Loucy (cell line): ENCODE results near the gene PDK2.
"Not testable (repeated sequence)": the region's sequence is repeated elsewhere in the genome, so short reads cannot be mapped to it uniquely, and the experiment has no call there.

Experiments used
- H2AFZ ChIP-seq: fragments of 200-600 bp; sonication (generic); 2 replicates; pipeline ENCODE4 v1.6.0; 2016; ENCODE audit warnings: antibody characterized with exemption, mild to moderate bottlenecking, low read length, moderate library complexity
- H3F3A ChIP-seq: fragments of 200-600 bp; 2 replicates; pipeline ENCODE4 v1.6.0; 2016; ENCODE audit warnings: antibody characterized with exemption, low read depth, mild to moderate bottlenecking
- H3K27me3 ChIP-seq: fragments of 200-600 bp; sonication (generic); 2 replicates; pipeline ENCODE4 v1.6.1; 2014; ENCODE audit warnings: low read length, mild to moderate bottlenecking; ENCODE audit not compliant: insufficient read depth, poor library complexity, severe bottlenecking
- H3K36me3 ChIP-seq: fragments of 200-600 bp; sonication (generic); 2 replicates; pipeline ENCODE4 v1.6.1; 2016; ENCODE audit warnings: low read length; ENCODE audit not compliant: insufficient read depth
- H3K4me1 ChIP-seq: fragments of 200-600 bp; sonication (generic); 2 replicates; pipeline ENCODE4 v1.5.1; 2014; ENCODE audit warnings: low read length, mild to moderate bottlenecking; ENCODE audit not compliant: insufficient read depth, poor library complexity, severe bottlenecking
- H3K4me2 ChIP-seq: fragments of 200-600 bp; sonication (generic); 2 replicates; pipeline ENCODE4 v1.6.0; 2014; ENCODE audit warnings: antibody characterized with exemption, low read length, low read depth, mild to moderate bottlenecking; ENCODE audit not compliant: poor library complexity, severe bottlenecking
- H3K4me3 ChIP-seq: fragments of 200-600 bp; sonication (generic); 2 replicates; pipeline ENCODE4 v1.5.1; 2014; ENCODE audit warnings: low read length, mild to moderate bottlenecking, mixed read lengths; ENCODE audit not compliant: poor library complexity, severe bottlenecking
- H3K79me2 ChIP-seq: fragments of 200-600 bp; sonication (generic); 2 replicates; pipeline ENCODE4 v1.6.1; 2014; ENCODE audit warnings: low read length; ENCODE audit not compliant: insufficient read depth
- H3K9ac ChIP-seq: fragments of 200-600 bp; sonication (generic); 2 replicates; pipeline ENCODE4 v1.6.0; 2014; ENCODE audit warnings: mild to moderate bottlenecking, low read depth, low read length, moderate library complexity; ENCODE audit not compliant: poor library complexity, severe bottlenecking
- H3K9me2 ChIP-seq: fragments of 200-600 bp; sonication (generic); replicated peaks from 2 replicates; pipeline ENCODE4 v1.6.1; 2016; ENCODE audit warnings: low read depth, low read length, mixed read lengths
- H3K9me3 ChIP-seq: fragments of 200-600 bp; sonication (generic); 2 replicates; pipeline ENCODE4 v1.6.1; 2014; ENCODE audit warnings: mild to moderate bottlenecking, antibody characterized with exemption, low read length, low read depth; ENCODE audit not compliant: insufficient read depth
- H4K20me1 ChIP-seq: fragments of 200-600 bp; sonication (generic); 2 replicates; pipeline ENCODE4 v1.6.0; 2014; ENCODE audit warnings: antibody characterized with exemption, low read length, mild to moderate bottlenecking; ENCODE audit not compliant: insufficient read depth, poor library complexity, severe bottlenecking
- EZH2phosphoT487 ChIP-seq: fragments of 200-600 bp; IDR thresholded peaks from 2 replicates; pipeline ENCODE4 v1.6.1; 2018; ENCODE audit warnings: antibody characterized with exemption, mild to moderate bottlenecking, moderate library complexity, borderline replicate concordance
- TF ChIP-seq, protein P1 (sequence below): fragments of 200-600 bp; sonication (generic); conservative IDR thresholded peaks from 2 replicates; pipeline ENCODE4 v1.5.1; 2014; ENCODE audit warnings: mild to moderate bottlenecking, antibody characterized with exemption, low read length

PDK2 gene

GRCh38 chr17:50059759-50060273 lies 35.3 kb upstream of the PDK2 start:
- H3K79me2 ChIP-seq = peaks cover 13% of the 10 kb centered on the region; the same call in 1 of the 2 replicates
- peak overlapping the region; percentile 0 for H3K4me2 ChIP-seq
- no peaks in the 10 kb centered on the region for H3K36me3 ChIP-seq
- H3K27me3 ChIP-seq = no peaks in the 10 kb centered on the region
- no peaks in the 10 kb centered on the region for H3F3A ChIP-seq
- TF ChIP-seq, protein P1, sequence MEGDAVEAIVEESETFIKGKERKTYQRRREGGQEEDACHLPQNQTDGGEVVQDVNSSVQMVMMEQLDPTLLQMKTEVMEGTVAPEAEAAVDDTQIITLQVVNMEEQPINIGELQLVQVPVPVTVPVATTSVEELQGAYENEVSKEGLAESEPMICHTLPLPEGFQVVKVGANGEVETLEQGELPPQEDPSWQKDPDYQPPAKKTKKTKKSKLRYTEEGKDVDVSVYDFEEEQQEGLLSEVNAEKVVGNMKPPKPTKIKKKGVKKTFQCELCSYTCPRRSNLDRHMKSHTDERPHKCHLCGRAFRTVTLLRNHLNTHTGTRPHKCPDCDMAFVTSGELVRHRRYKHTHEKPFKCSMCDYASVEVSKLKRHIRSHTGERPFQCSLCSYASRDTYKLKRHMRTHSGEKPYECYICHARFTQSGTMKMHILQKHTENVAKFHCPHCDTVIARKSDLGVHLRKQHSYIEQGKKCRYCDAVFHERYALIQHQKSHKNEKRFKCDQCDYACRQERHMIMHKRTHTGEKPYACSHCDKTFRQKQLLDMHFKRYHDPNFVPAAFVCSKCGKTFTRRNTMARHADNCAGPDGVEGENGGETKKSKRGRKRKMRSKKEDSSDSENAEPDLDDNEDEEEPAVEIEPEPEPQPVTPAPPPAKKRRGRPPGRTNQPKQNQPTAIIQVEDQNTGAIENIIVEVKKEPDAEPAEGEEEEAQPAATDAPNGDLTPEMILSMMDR = no peak
- no peak for TF ChIP-seq EZH2phosphoT487
- H3K9me2 ChIP-seq = no peaks in the 10 kb centered on the region
- H2AFZ ChIP-seq = no peak overlapping the region
- peaks cover 5% of the 10 kb centered on the region for H4K20me1 ChIP-seq
- H3K9ac ChIP-seq = no peak overlapping the region
- H3K4me3 ChIP-seq = no peak overlapping the region
- H3K9me3 ChIP-seq = no peaks in the 10 kb centered on the region
- H3K4me1 ChIP-seq = peaks cover 40% of the 10 kb centered on the region

- Histone ChIP-seq H3F3A (no peaks in the 10 kb centered on the region), H3K9ac (no peak overlapping the region), H3K4me1 (peaks cover 34% of the 10 kb centered on the region), H3K9me3 (no peaks in the 10 kb centered on the region), H4K20me1 (peaks cover 5% of the 10 kb centered on the region), H3K36me3 (no peaks in the 10 kb centered on the region), H3K79me2 (peaks cover 13% of the 10 kb centered on the region; the same call in 1 of the 2 replicates), H3K4me3 (no peak overlapping the region), H3K4me2 (no peak overlapping the region), H3K27me3 (no peaks in the 10 kb centered on the region), H2AFZ (no peak overlapping the region), H3K9me2 (no peaks in the 10 kb centered on the region)
- TF ChIP-seq, protein P1 = no peak
- no peak for TF ChIP-seq EZH2phosphoT487
These were observed 34.0 kb upstream of the PDK2 start for GRCh38 chr17:50060951-50061712.

- not testable (repeated sequence) for H2AFZ ChIP-seq, H3K9me2 ChIP-seq, H3K9me3 ChIP-seq, H4K20me1 ChIP-seq, H3K4me2 ChIP-seq, H3K9ac ChIP-seq, H3K27me3 ChIP-seq, H3F3A ChIP-seq, H3K4me3 ChIP-seq, H3K36me3 ChIP-seq
- peaks cover 29% of the 10 kb centered on the region for H3K4me1 ChIP-seq
- peaks cover 12% of the 10 kb centered on the region; the same call in 1 of the 2 replicates for H3K79me2 ChIP-seq
These were observed 33.5 kb upstream of the PDK2 start for GRCh38 chr17:50061713-50062045.
